Amniotic epithelial cell (primary cell): Measurements from ENCODE around the gene AKR1C1.
A peak's percentile ranks its signal among the peaks of the same experiment; 100 is the strongest.
"Not testable (repeated sequence)": the region's sequence is repeated elsewhere in the genome, so short reads cannot be mapped to it uniquely, and the experiment has no call there.

Experiments used
- DNase-seq: peaks from one replicate; pipeline ENCODE4 v3.0.0-alpha.2; 2010; ENCODE audit warnings: low read depth

AKR1C1 gene

DNA sequence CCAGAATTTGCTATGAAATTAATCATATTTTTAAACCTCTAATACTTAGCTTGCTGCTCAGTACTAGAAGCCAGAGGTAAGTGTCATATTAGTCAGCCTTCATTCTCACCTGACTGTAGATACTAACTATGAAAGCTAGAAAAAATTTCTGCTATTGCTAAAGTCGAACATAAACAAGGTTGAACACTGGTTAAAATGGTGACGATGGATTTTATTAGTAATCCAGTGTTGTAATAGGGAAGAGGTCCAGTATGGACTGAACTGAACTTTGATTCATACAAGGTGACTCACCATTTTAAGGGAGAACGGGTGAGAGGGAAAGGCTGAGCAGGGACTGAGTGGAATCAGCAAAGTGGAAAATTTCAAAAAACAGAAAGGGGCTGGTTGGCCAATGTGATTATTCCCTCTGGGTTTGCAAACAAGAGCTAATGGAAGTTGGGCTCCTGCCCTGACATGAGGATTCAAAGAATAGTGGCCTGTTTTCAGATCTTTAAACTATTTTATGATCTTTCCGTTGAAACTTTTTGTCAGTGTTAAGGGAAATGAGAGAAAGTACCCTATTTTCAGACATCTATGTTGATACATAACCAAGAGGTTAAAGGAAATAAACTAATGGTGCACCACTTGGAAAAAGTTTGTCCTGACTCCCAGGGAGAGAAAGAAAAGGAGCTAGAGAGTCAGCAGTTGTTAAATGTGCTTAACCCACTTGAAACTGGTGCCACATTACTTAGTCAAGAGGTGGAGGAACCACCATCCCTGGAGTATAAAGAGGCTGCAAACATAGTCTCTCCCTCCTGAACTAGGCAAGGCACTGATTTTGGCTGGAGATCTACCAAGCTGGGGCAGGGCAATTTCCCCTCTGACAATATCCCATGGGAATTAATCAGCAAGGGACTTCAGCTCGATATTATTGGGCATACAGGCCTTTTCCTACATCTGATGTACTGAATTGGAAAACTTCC is 15.3 kb upstream of the AKR1C1 start:
- peak; percentile 91 for DNase-seq

- not testable (repeated sequence) for DNase-seq
Observed at GRCh38 chr10:4951512-4952162, 11.6 kb upstream of the AKR1C1 start.

DNA sequence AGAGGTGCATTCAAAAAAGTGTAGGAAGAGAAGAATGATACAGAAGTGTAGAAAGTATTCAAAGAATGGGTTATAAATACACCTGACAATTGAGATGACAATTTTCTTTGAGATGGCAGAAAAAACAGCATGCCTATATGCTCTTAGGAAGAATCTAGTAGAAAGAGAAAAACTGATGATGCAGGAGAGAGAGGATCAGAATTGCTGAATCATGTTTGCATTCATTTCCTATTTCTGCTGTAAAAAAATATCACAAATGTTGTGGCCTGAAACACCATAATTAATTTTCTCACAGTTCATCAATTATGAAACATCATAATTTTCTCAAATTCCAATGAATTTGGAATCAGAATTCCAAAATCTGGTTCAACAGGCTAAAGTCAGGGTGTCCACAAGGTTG is 9.8 kb upstream of the AKR1C1 start:
- DNase-seq = no peak

DNA sequence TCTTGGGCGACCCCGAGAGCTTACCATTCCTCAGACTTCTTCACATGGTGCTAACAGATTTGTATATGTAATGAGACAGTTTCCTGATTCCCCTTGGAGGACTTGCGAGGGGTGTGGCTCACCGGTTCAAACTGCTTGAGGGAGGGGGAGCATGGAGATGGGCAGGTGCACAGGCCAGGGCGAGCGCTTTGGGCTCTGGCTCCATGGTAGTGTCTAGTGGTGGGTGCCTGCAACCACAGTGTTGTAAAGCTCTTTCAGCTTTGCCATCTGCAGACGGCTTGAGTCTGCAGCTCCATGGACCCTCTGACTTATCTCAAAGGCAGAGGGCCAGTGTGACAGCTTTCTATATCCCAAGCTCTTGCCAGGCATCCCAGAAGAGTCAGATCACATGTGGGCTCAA is 7.1 kb upstream of the AKR1C1 start:
- DNase-seq = not testable (repeated sequence)

DNA sequence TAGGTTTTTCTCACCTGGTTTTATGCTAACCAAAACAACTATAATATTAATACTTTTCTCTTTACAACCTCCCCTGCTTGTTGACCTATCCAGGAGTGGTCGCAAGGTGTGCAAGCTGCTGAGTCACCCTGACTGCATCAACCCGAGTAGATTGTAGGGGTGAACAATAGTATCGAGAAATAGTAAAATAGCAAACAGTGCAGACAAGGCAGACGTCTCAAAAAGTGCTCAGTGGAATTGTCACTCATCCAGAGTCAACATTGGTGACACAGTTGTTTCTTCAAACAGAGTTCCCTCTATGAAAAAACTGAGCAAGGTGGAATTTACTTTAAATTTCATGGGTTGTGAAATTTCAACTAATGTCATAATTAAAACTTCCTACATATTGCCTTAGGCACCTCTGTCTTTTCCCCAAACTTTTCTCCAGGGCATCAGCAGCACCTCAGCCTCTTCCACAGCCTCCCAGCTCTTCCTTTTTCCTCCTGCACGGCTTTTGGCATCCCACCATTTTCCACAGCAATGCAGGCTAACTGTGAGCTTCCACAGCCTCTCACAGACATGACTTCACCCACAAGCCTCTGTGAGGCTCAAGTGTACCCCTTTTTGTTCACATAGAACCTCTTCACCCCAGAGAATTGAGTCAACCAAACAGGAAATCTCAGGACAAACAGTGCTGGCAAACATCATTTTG is 6.1 kb upstream of the AKR1C1 start:
- DNase-seq = not testable (repeated sequence)

DNA sequence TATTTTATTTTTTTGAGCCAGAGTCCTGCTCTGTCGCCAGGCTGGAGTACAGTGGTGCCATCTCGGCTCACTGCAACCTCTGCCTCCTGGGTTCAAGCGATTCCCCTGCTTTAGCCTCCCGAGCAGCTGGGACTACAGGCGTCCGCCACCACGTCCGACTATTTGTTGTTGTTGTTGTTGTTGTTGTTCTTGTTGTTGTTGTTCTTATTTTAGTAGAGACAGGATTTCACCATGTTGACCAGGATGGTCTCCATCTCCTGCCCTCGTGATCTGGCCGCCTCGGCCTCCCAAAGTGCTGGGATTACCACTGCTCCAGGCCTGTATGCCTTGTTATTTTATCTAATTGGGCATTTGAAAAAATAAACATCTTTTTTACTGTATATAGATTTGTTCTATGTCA is 1.7 kb upstream of the AKR1C1 start:
- DNase-seq = not testable (repeated sequence)

DNA sequence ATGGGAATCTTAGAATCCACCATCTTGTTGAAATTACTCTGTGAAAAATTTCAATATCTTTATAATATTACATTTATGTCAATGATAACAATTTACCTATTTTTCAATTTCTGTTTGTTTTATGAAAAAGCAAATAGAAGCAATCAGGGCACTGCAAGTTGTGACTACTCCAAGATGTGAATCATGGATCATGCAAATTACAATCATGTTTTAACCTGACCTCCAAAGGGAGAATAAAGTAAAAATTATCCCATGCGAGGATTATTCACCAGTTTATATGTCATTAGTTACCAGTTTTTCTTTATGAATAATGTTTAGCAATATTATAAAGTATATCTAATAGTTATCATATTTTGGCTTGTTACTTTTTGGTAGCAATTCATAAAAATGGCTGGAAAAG is 907 bp upstream of the AKR1C1 start:
- not testable (repeated sequence) for DNase-seq

GRCh38 chr10:4963815-4964154 is 570 bp downstream of the AKR1C1 start:
- DNase-seq = not testable (repeated sequence)

DNA sequence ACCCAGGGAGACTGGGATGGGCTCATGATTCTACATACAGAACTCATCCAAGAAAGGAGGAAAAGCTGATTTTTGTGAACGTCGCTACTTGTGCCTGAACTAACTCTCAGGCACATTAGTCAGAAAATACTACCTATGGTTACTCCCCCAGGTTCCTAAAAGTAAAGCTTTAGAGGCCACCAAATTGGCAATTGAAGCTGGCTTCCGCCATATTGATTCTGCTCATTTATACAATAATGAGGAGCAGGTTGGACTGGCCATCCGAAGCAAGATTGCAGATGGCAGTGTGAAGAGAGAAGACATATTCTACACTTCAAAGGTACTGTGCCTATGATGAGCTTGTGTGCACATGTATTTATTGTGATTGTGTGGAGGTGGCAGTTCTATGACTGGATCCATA is 2.5 kb downstream of the AKR1C1 start:
- DNase-seq = not testable (repeated sequence)

GRCh38 chr10:4967189-4967588 is 4.0 kb downstream of the AKR1C1 start:
- DNase-seq = not testable (repeated sequence)

DNA sequence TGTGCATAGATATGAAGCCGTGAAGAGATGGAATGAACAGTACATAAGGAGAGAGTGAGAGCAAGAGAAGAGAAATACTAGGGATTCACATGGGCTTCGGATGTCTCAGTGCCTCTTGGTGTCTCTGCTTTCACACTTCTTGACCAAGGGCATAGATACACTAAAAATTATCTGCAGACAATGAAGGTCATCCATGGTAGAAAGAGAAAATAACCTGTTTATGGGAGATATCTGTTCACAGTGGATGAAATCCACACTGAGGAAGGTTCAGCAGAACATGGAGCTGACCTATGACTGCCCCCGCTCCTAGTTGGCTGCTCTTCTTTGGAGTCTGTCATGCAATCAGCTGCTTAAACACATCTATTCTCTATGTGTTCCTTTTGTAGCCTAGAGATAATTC is 6.1 kb downstream of the AKR1C1 start:
- DNase-seq = not testable (repeated sequence)

DNA sequence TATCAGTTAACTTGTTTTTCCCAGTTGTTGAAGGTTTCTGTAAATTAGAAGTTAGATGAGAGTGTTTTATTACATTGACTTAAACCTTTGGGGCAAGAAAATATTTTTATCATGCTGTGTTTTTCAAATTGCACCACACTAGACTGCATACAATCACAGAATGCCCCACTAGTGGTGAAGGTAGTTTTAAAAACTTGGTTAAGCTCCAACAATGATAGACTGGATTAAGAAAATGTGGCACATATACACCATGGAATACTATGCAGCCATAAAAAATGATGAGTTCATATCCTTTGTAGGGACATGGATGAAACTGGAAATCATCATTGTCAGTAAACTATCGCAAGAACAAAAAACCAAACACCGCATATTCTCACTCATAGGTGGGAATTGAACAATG is 7.1 kb downstream of the AKR1C1 start:
- not testable (repeated sequence) for DNase-seq

GRCh38 chr10:4972369-4973142 is 9.3 kb downstream of the AKR1C1 start:
- DNase-seq = not testable (repeated sequence)

DNA sequence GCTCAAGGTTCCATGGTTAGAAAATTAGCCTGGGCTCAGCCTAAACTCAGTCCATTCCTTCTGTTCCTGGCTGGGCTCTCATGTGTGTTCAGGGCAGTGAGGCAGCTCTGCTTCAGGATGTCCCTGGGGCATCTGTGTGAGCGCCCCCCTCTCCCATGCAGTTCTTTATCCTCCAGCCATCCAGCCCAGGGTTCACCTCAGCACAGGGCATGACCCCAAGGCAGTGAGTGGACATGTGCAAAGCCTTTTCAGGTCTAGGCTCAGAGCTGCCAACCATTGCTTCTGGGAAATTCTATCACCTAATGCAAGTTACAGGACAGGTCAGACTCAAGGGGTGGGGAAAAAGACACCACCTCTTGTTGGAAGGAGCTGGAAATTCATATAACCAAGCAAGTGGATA is 10.1 kb downstream of the AKR1C1 start:
- DNase-seq = not testable (repeated sequence)

GRCh38 chr10:4974400-4974799 is 11.2 kb downstream of the AKR1C1 start:
- not testable (repeated sequence) for DNase-seq

- DNase-seq = no peak
Observed at GRCh38 chr10:4977025-4977424, 13.8 kb downstream of the AKR1C1 start.

DNA sequence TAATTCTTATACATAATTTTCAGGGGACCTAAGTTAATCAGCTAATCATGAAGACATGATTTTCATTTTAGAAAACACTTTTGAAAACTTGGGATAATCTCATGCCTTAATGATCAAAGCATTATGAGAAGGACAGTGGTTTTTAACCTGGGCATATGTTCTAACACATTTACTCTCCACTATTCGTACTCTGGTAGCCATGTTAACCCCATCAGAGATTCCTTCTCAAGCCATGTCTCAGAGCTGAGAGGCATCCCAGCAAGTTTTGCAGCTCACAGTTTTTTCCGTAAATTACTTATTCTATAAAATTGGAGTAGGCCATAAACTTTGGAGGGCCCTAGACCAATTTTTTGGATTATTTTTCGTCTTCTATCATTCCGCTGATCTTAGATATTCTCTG is 15.7 kb downstream of the AKR1C1 start:
- DNase-seq = no peak

- DNase-seq = no peak
Observed at GRCh38 chr10:4980793-4981192, 17.6 kb downstream of the AKR1C1 start.

DNA sequence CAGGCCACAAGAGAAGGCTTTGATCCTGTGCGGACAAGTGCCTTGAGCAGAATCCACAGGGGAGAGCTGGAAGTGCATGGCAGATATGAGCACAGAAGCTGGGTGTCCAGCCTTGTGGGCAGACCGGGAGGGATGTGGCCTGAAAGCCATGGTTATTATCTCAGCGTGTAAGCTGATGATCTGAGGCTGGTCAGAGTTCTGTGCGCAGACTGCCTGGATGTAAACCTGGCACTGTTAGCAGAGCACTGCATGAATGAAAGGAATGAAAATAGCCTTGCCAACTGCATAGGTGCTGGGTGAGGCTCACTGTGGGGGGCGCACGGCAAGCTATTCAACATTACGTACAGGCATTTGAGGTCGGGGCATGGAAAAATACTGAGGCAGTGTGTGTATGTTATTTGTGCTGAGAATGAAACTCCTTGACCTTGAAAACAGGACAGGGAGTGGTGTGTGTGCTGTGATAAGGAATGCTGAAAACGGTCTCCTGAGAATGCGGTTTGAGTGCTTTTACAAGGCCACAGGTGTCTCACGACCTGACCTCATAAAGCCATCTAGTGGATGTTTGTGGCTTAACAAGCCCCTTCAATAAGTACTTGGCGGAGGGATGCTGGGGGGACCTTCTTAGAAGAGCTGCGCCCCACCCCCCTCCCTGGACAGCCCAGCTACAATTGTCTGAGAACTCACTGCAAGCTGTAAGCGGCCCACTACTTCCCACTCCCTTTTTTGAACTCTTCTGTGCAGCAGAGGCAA is 18.7 kb downstream of the AKR1C1 start:
- DNase-seq = peak; percentile 63

- peak; percentile 57 for DNase-seq
Observed at GRCh38 chr10:4982764-4983226, 19.6 kb downstream of the AKR1C1 start.

GRCh38 chr10:4983615-4984216 is 20.5 kb downstream of the AKR1C1 start:
- no peak for DNase-seq
